Parathyroid adenoma (tissue), 2 donors: ENCODE data around the gene MYCT1.
"Not testable (repeated sequence)": the region's sequence is repeated elsewhere in the genome, so short reads cannot be mapped to it uniquely, and the experiment has no call there.

Experiments used
- H2AFZ ChIP-seq: fragments of 300-600 bp; sonication (generic); one replicate; pipeline ENCODE4 v1.7.0; 2017; ENCODE audit warnings: antibody characterized with exemption, mild to moderate bottlenecking
- H3K27ac ChIP-seq: fragments of 300-600 bp; sonication (generic); one replicate; pipeline ENCODE4 v1.7.0; 2017
- H3K27me3 ChIP-seq: fragments of 300-600 bp; sonication (generic); one replicate; pipeline ENCODE4 v1.7.0; 2017; ENCODE audit warnings: low read length; ENCODE audit not compliant: control insufficient read depth, insufficient read depth
- H3K36me3 ChIP-seq: fragments of 300-600 bp; sonication (generic); one replicate; pipeline ENCODE4 v1.7.0; 2017; ENCODE audit warnings: low read length; ENCODE audit not compliant: control insufficient read depth, insufficient read depth
- H3K4me1 ChIP-seq: fragments of 300-600 bp; sonication (generic); one replicate; pipeline ENCODE4 v1.7.0; 2017; ENCODE audit warnings: control low read depth
- H3K4me2 ChIP-seq: fragments of 300-600 bp; sonication (generic); one replicate; pipeline ENCODE4 v1.7.0; 2017; ENCODE audit warnings: low read length
- H3K4me3 ChIP-seq: fragments of 300-600 bp; sonication (generic); one replicate; pipeline ENCODE4 v1.7.0; 2017; ENCODE audit warnings: low read depth, low read length
- H3K79me2 ChIP-seq: fragments of 300-600 bp; sonication (generic); one replicate; pipeline ENCODE4 v1.7.0; 2017; ENCODE audit warnings: control low read depth
- H3K9ac ChIP-seq: fragments of 300-600 bp; sonication (generic); one replicate; pipeline ENCODE4 v1.7.0; 2017; ENCODE audit warnings: mild to moderate bottlenecking
- H3K9me3 ChIP-seq: fragments of 300-600 bp; sonication (generic); one replicate; pipeline ENCODE4 v1.7.0; 2017; ENCODE audit warnings: low read length; ENCODE audit not compliant: control insufficient read depth
- TF ChIP-seq, protein P1 (sequence below): fragments of 300-600 bp; sonication (generic); IDR thresholded peaks from one replicate; pipeline ENCODE4 v1.7.0; 2017; ENCODE audit warnings: antibody characterized with exemption, mild to moderate bottlenecking
- donor health status: primary hyperparathyroidism.

Gene MYCT1

DNA sequence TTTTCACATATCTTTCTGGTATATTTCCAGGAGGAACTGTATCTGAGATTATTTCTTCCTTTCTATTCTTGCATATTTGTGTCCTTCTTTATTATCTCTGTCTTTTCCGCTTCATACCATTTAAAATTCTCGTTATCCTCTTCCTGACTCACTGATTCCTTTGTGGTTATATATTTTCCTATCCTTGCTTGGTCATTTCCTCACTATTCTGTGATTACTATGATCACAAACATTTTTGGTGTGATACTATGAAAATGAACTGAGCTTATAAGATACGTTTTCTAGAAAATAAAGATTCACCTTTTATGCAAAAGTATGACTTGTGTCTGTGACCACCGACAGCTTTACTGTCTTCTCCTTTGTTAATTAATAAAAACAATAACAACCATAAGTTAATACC, 26.5 kb upstream of the MYCT1 start:
- Histone ChIP-seq H3K4me1 (no peaks in the 10 kb centered on the region), H2AFZ (no peak overlapping the region), H3K27me3 (no peaks in the 10 kb centered on the region), H3K4me3 (no peak overlapping the region), H3K9ac (no peak overlapping the region), H3K79me2 (no peaks in the 10 kb centered on the region), H3K27ac (no peak overlapping the region), H3K36me3 (no peaks in the 10 kb centered on the region), H3K4me2 (no peak overlapping the region), H3K9me3 (no peaks in the 10 kb centered on the region)
- TF ChIP-seq, protein P1, sequence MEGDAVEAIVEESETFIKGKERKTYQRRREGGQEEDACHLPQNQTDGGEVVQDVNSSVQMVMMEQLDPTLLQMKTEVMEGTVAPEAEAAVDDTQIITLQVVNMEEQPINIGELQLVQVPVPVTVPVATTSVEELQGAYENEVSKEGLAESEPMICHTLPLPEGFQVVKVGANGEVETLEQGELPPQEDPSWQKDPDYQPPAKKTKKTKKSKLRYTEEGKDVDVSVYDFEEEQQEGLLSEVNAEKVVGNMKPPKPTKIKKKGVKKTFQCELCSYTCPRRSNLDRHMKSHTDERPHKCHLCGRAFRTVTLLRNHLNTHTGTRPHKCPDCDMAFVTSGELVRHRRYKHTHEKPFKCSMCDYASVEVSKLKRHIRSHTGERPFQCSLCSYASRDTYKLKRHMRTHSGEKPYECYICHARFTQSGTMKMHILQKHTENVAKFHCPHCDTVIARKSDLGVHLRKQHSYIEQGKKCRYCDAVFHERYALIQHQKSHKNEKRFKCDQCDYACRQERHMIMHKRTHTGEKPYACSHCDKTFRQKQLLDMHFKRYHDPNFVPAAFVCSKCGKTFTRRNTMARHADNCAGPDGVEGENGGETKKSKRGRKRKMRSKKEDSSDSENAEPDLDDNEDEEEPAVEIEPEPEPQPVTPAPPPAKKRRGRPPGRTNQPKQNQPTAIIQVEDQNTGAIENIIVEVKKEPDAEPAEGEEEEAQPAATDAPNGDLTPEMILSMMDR = no peak

DNA sequence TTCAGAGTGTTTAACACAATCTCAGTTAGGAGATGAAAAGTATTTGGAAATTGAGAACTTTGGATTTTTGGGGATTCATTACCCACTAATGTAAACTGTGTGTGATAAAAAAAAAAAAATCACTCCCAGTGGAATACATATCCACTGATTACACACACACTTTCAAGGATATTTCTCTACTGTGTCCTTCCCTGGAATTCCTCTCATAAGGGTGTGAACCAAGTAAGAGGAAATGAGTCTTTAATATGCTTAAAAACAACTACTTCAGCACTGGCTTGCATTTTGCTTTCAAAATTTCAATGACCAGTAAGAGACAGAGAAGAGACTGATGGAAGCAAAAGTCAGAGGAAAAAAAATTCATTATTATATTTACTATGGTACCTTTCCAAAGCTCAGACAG, 24.5 kb upstream of the MYCT1 start:
- no peaks in the 10 kb centered on the region for H3K27me3 ChIP-seq
- H3K4me1 ChIP-seq = no peaks in the 10 kb centered on the region
- H3K36me3 ChIP-seq = no peaks in the 10 kb centered on the region
- no peaks in the 10 kb centered on the region for H3K79me2 ChIP-seq
- H3K9me3 ChIP-seq = no peaks in the 10 kb centered on the region
- TF ChIP-seq, protein P1 = no peak
- H3K4me3 ChIP-seq = no peak overlapping the region
- H3K27ac ChIP-seq = no peak overlapping the region
- no peak overlapping the region for H3K9ac ChIP-seq
- no peak overlapping the region for H2AFZ ChIP-seq
- H3K4me2 ChIP-seq = no peak overlapping the region

DNA sequence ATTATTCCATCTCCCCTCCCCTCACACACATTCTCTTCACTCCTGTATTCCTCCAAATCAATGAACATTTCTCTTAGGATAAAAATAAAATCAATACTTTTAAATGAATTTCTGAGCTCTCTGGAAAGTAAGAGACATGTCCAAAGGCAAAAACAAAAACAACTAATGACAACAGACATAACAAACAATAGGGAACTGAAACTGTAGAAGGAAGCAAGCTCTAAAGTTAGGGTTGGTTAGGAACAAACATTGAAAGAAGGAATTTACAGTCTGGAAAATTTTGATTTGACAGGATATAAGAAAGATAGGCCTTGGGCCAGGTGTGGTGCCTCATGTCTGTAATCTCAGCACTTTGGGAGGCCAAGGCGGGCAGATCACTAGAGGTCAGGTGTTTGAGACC, 17.5 kb upstream of the MYCT1 start:
- TF ChIP-seq, protein P1 = no peak
- no peaks in the 10 kb centered on the region for H3K4me1 ChIP-seq
- no peak overlapping the region for H3K9ac ChIP-seq
- H3K36me3 ChIP-seq = no peaks in the 10 kb centered on the region
- no peak overlapping the region for H3K4me3 ChIP-seq
- no peaks in the 10 kb centered on the region for H3K79me2 ChIP-seq
- no peak overlapping the region for H2AFZ ChIP-seq
- no peak overlapping the region for H3K4me2 ChIP-seq
- no peak overlapping the region for H3K27ac ChIP-seq
- no peaks in the 10 kb centered on the region for H3K9me3 ChIP-seq
- no peaks in the 10 kb centered on the region for H3K27me3 ChIP-seq

DNA sequence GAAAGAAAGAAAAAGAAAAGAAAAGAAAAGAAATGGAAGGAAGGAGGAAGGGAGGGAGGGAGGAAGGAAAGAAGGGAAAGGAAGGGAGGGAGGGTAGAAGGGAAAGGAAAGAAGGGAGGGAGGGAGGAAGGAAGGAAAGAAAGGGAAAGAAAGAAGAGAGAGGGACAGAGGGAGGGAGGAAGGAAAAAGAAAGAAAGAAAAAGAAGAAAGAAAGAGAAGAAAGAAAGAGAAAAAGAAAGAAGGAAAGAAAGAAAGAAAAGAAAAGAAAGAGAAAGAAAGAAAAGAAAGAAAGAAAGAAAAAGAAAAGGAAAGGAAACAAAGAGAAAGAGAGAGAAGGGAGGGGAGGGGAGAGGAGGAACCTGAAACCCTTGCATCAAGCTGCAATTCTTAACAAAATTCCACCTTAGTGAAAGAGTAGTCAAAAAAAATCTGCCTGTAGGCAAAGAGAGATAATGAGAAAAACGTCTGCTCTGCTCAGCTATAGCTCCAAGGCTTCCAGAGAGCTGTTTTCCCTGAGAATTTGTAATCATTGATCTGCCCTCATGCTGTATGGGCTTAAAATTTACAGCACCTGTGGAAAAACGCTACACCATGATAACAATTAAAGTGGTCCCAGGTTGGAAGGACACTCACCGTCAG, 16.7 kb upstream of the MYCT1 start:
- Histone ChIP-seq H3K36me3 (no peaks in the 10 kb centered on the region), H3K79me2 (no peaks in the 10 kb centered on the region), H3K4me2 (no peak overlapping the region), H3K27ac (no peak overlapping the region), H3K9me3 (no peaks in the 10 kb centered on the region), H3K4me1 (no peaks in the 10 kb centered on the region), H3K9ac (no peak overlapping the region), H3K27me3 (no peaks in the 10 kb centered on the region), H2AFZ (no peak overlapping the region), H3K4me3 (no peak overlapping the region)
- TF ChIP-seq, protein P1 = no peak

DNA sequence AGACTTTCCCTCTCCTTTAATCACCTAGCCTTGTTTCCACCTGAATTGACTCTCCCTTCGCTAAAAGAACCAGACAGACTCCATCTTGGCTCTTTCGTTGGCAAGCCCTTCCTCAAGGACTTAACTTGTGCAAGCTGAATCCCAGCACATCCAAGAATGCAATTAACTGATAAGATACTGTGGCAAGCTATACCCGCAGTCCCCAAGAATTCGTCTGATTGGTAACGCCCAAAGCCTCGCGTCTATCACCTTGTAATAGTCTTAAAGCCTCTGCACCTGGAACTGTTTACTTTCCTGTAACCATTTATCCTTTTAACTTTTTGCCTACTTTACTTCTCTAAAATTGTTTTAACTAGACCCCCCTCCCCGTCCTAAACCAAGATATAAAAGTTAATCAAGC, 15.6 kb upstream of the MYCT1 start:
- TF ChIP-seq, protein P1 = no peak

DNA sequence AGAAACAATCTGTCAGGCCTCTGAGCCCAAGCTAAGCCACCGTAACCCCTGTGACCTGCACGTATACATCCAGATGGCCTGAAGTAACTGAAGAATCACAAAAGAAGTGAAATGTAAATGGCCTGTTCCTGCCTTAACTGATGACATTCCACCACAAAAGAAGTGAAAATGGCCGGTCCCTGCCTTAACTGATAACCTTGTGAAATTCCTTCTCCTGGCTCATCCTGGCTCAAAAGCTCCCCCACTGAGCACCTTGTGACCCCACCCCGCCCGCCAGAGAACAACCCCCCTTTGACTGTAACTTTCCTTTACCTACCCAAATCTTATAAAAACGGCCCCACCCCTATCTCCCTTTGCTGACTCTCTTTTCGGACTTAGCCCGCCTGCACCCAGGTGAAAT, 14.8 kb upstream of the MYCT1 start:
- H3K4me1 ChIP-seq, H3K79me2 ChIP-seq, H3K27me3 ChIP-seq, H3K4me3 ChIP-seq, H3K4me2 ChIP-seq, H3K9ac ChIP-seq, H3K27ac ChIP-seq, H3K9me3 ChIP-seq, H3K36me3 ChIP-seq, H2AFZ ChIP-seq: not testable (repeated sequence)

More for the DNA sequence above, 15.6 kb upstream of the MYCT1 start:
- H3K4me1 ChIP-seq = no peaks in the 10 kb centered on the region
- H3K79me2 ChIP-seq = no peaks in the 10 kb centered on the region
- H3K4me2 ChIP-seq = no peak overlapping the region
- no peak overlapping the region for H2AFZ ChIP-seq
- H3K9me3 ChIP-seq = no peaks in the 10 kb centered on the region
- no peaks in the 10 kb centered on the region for H3K36me3 ChIP-seq
- H3K4me3 ChIP-seq = no peak overlapping the region
- H3K27ac ChIP-seq = no peak overlapping the region
- H3K9ac ChIP-seq = no peak overlapping the region
- no peaks in the 10 kb centered on the region for H3K27me3 ChIP-seq
